KMS-11 (cell line): ENCODE results near the gene EGLN1.

ENCODE experiments used
- H2AFZ ChIP-seq: fragments of 200-600 bp; sonication (generic); 2 replicates; pipeline ENCODE4 v1.6.1; 2016; ENCODE audit warnings: antibody characterized with exemption, mixed run types, low read depth
- H3K27ac ChIP-seq: fragments of 200-600 bp; sonication (generic); 2 replicates; pipeline ENCODE4 v1.6.1; 2016; ENCODE audit warnings: mild to moderate bottlenecking, mixed run types
- H3K27me3 ChIP-seq: fragments of 200-600 bp; sonication (generic); 2 replicates; pipeline ENCODE4 v1.6.1; 2017; ENCODE audit warnings: mild to moderate bottlenecking, low read depth, mixed run types, moderate library complexity; ENCODE audit not compliant: insufficient read depth
- H3K36me3 ChIP-seq: fragments of 200-600 bp; sonication (generic); 2 replicates; pipeline ENCODE4 v1.6.1; 2017; ENCODE audit warnings: mild to moderate bottlenecking, mixed run types; ENCODE audit not compliant: insufficient read depth
- H3K4me1 ChIP-seq: fragments of 200-600 bp; sonication (generic); 2 replicates; pipeline ENCODE4 v1.6.1; 2016; ENCODE audit warnings: mild to moderate bottlenecking, low read depth, mixed run types; ENCODE audit not compliant: poor library complexity, severe bottlenecking
- H3K4me2 ChIP-seq: fragments of 200-600 bp; sonication (generic); 2 replicates; pipeline ENCODE4 v1.7.0; 2016; ENCODE audit warnings: mild to moderate bottlenecking, mixed run types
- H3K4me3 ChIP-seq: fragments of 200-600 bp; sonication (generic); IDR thresholded peaks from 2 replicates; pipeline ENCODE4 v1.6.1; 2017; ENCODE audit warnings: low read depth, low read length, mixed read lengths; ENCODE audit not compliant: insufficient read depth
- H3K79me2 ChIP-seq: fragments of 200-600 bp; sonication (generic); 2 replicates; pipeline ENCODE4 v1.6.1; 2016; ENCODE audit warnings: low read depth, mixed run types; ENCODE audit not compliant: insufficient read depth
- H3K9ac ChIP-seq: fragments of 200-600 bp; sonication (generic); 2 replicates; pipeline ENCODE4 v1.6.1; 2016; ENCODE audit warnings: mild to moderate bottlenecking, mixed run types
- H4K20me1 ChIP-seq: fragments of 200-600 bp; sonication (generic); 2 replicates; pipeline ENCODE4 v1.6.1; 2016; ENCODE audit warnings: mild to moderate bottlenecking, mixed run types; ENCODE audit not compliant: insufficient read depth
- CTCF ChIP-seq: fragments of 200-600 bp; sonication (generic); conservative IDR thresholded peaks from 2 replicates; pipeline ENCODE4 v1.6.1; 2017; ENCODE audit warnings: low read depth, mild to moderate bottlenecking, antibody characterized with exemption, low read length, moderate library complexity, mixed read lengths

Gene EGLN1

GRCh38 chr1:231401478-231401877 is 20.6 kb downstream of the EGLN1 start:
- no peak overlapping the region for H3K4me3 ChIP-seq
- no peak overlapping the region for H3K27ac ChIP-seq
- H3K27me3 ChIP-seq = no peaks in the 10 kb centered on the region
- H3K9ac ChIP-seq = no peak overlapping the region
- H3K36me3 ChIP-seq = no peaks in the 10 kb centered on the region
- H3K79me2 ChIP-seq = peaks cover 4% of the 10 kb centered on the region; the same call in 1 of the 2 replicates
- no peaks in the 10 kb centered on the region for H4K20me1 ChIP-seq
- H3K4me2 ChIP-seq = no peak overlapping the region
- TF ChIP-seq CTCF = no peak
- H3K4me1 ChIP-seq = no peaks in the 10 kb centered on the region
- H2AFZ ChIP-seq = no peak overlapping the region

- TF ChIP-seq CTCF = no peak
- Histone ChIP-seq H3K27ac (no peak overlapping the region), H4K20me1 (no peaks in the 10 kb centered on the region), H3K4me1 (no peaks in the 10 kb centered on the region), H2AFZ (no peak overlapping the region), H3K27me3 (no peaks in the 10 kb centered on the region), H3K4me3 (no peak overlapping the region), H3K9ac (no peak overlapping the region), H3K36me3 (no peaks in the 10 kb centered on the region), H3K4me2 (no peak overlapping the region), H3K79me2 (no peaks in the 10 kb centered on the region; the same call in 1 of the 2 replicates)
Observed at GRCh38 chr1:231397886-231398671, 24.0 kb downstream of the EGLN1 start.

- Histone ChIP-seq H3K79me2 (no peaks in the 10 kb centered on the region; the same call in 1 of the 2 replicates), H3K36me3 (no peaks in the 10 kb centered on the region), H3K27ac (no peak overlapping the region), H4K20me1 (no peaks in the 10 kb centered on the region), H3K4me2 (no peak overlapping the region), H3K9ac (no peak overlapping the region), H2AFZ (no peak overlapping the region), H3K27me3 (no peaks in the 10 kb centered on the region), H3K4me3 (no peak overlapping the region), H3K4me1 (no peaks in the 10 kb centered on the region)
- no peak for TF ChIP-seq CTCF
Observed at GRCh38 chr1:231396643-231397042, 25.4 kb downstream of the EGLN1 start.

GRCh38 chr1:231395998-231396390 is 26.1 kb downstream of the EGLN1 start:
- Histone ChIP-seq H3K36me3 (no peaks in the 10 kb centered on the region), H3K4me2 (no peak overlapping the region), H3K27ac (no peak overlapping the region), H3K9ac (no peak overlapping the region), H2AFZ (no peak overlapping the region), H3K4me1 (no peaks in the 10 kb centered on the region), H4K20me1 (no peaks in the 10 kb centered on the region), H3K79me2 (no peaks in the 10 kb centered on the region; the same call in 1 of the 2 replicates), H3K27me3 (no peaks in the 10 kb centered on the region), H3K4me3 (no peak overlapping the region)
- TF ChIP-seq CTCF = no peak
